UCSD-AML1 (cell line): ENCODE data around the gene CEACAM20.
"Not testable (repeated sequence)": the region's sequence is repeated elsewhere in the genome, so short reads cannot be mapped to it uniquely, and the experiment has no call there.

Source experiments
- DNase-seq: peaks from one replicate; lab custom pipeline; 2025; ENCODE audit not compliant: unreplicated experiment; lab: John Stamatoyannopoulos, UW

Gene CEACAM20

DNA sequence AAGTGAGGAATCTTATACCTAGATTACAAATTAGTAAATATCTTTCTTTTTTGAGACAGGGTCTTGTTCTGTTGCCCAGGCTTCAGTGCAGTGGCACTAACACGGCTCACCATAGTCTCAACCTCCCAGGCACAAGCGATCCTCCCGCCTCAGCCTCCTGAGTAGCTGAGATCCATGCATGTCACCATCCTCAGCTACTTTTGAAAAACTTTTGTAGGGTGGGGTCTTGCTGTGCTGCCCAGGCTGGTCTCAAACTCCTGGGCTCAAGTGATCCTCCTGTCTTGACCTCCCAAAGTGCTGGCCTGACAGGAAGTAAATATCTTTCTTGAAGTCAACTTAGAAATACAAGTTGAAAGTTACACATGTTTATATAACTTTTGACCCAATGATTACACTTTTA is 20.0 kb upstream of the CEACAM20 start:
- no peak for DNase-seq

DNA sequence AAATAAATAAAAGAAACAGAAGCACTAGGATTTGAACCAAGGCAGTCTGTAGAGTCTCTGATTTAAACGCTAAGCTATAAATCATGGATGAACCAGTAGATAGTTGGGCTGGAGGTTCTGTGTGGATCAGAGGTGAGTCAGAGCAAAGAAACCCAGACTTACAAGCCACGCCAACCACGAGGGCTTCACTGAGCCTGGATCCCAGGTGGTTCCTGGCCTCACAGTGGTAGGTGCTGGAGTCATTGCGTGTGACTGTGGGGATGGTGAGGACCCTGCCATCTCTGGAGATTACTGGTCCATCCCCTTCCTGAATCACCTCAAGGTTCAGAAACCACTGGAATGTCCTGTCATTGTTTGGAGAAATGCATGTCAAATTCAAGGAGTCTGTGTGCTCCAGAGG is 19.3 kb upstream of the CEACAM20 start:
- DNase-seq = no peak

DNA sequence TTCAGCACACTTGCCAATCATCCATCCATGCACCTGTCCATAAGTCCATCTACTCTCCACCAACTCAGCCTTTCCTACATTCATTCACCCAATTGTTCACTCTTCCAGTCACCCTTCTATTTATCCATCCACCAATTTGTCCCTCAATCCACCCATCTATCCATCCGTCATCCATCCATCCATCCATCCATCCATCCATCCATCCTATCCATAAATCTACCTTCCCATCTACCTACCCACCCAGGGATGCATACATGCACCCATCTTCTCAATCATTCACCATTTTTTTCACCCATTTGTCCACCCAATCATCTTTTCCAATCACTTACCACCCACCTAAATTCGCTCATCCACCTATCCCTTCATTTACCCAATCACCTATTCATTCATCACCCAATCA is 14.6 kb upstream of the CEACAM20 start:
- DNase-seq = no peak

DNA sequence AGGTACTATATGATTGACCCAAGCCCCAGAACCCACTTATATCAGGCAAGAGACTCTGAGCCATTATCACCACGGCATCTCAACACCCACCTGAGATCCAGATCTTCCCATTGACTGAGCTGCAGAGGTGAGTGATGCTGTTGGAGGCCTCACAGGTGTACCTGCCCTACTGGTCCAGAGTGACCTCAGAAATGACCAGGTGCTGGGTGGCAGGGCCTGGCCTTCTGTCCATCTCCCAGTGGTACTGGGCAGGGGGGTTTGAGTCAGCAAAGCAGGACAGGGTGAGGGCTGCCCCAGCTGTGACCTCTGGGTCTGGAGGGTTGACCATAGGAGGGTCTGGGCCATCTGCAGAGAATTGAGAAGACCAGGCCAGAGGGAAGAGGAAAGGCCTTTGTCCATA is 13.2 kb upstream of the CEACAM20 start:
- no peak for DNase-seq

DNA sequence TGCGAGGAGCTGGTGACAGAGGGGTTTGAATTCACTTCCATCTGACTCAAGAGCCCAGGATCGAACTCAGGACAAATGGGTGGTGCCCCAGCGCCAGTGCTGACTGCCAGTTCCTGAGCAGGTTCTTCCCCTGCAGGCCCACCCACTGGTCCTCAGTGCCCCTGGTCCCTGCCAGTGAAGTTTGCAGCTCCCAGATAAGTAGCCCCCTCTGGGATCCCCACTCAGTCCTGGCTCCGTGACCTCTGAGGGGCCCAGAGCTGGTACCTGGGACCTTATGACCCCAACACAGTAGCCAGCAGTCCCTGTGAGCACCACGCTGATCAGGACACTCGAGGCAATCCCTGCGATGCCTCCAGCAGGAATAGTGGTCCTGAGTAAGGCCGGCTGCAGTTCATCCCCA is 11.3 kb upstream of the CEACAM20 start:
- no peak for DNase-seq

DNA sequence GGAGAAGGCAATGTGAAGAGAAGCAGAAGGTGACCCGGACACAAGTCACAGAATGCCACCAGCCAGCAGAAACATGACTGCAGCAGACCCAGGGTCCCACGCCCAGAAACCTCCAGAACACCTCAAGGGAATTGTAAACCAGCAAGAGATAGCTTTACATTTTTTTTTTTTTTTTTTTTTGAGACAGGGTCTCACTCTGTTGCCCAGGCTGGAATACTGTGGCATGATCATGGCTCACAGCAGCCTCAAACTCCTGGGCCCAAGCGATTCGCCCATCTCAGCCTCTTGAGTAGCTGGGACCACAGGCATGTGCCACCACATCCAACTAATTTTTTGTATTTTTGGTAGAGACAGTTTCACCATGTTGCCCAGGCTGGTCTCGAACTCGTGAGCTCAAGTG is 10.5 kb upstream of the CEACAM20 start:
- no peak for DNase-seq

DNA sequence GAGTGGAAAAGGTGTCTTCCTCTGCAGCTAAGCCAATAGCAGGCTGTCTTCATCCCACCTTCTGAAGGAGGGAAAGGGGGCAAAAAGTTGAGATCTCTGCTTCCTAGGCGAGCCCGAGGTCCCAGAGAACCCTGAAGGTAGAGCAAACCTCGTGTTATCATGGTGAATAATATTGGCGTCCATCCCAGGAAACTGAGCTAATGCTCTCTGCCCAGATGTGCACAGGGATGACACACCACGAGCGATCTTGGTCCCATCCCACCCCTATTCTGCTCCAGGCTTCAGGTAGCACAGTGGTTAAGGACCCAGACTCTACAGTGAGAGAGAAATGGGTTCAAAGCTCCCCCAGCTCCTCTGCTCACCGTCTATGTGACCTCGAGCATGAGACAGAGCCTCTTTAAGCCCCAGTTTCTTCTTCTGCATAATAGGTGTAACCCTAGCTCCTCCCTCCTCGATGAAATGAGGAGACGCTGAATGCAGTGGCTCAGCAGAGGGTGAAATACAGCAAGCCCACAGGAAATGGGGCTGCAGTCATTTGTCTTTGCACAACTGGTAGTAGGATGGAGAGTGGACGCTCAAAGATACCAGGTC is 9.9 kb upstream of the CEACAM20 start:
- no peak for DNase-seq

DNA sequence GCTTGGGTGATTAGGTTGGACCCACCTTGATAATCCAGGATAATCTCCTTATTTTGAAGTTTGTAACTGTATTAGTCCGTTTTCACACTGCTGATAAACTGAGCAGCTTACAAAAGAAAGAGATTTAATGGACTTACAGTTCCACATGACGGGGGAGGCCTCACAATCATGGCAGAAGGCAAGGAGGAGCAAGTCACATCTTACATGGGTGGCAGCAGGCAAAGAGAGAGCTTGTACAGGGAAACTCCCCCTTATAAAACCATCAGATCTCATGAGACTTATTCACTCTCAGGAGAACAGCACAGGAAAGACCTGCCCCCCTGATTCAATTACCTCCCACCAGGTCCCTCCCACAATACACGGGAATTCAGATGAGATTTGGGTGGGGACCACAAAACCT is 5.9 kb upstream of the CEACAM20 start:
- DNase-seq = not testable (repeated sequence)

DNA sequence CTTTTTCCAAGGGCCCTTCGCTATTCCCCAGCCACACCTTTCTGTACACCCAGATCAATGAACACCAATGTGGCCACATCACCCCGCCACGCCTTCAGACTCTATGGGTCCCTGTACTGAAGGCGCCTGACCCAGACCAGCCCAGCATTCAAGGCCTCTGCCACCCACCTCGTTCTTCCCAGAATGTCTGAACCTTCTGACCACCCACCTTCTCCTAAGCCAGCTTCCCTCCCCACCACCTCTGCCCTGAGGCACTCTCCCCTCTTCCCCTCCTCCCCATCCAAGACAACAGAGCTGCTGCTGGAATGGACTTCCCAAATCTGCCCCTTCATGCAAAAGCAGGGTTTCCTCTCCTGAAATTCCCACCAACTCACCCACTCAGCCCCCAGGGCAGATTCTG is 3.3 kb upstream of the CEACAM20 start:
- no peak for DNase-seq

DNA sequence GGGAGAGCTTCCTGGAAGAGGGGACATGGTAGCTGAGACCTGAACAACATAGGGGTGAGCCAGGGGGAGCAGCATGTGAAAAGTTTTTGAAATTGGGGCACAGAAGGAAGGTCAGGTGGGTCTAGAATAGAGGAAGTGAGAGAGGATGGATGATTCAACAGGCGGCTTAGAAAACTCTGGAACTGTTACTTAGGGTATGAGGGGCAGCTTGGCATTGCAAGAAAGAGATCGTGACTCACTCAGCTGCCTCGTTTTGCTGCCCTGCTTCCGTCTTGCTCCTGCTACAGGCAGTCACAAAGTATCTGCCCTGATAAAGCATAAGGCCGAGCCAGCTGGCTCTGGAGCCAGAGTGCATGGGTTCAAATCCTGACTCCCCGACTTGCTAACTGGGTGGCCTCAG is 1.3 kb upstream of the CEACAM20 start:
- DNase-seq = no peak

DNA sequence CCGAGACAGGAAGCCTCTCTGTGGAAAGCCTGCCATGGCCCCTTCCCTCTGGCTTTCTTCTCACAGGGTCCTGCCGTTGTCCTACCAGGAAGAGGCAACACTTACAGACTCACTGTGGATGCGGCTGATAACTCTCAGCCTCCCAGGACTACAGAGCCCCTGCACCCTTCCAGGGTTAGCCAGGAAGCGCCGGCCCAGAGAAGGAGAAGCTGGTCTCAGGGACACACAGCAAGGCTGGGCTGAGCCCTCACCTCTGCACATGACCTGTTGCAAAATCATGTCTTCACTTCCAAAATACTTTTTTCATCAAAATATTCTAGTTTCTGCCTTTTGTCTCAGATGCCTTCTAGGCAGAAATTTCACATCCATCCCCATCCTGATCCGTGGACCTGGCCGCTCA is 1.9 kb downstream of the CEACAM20 start:
- no peak for DNase-seq

DNA sequence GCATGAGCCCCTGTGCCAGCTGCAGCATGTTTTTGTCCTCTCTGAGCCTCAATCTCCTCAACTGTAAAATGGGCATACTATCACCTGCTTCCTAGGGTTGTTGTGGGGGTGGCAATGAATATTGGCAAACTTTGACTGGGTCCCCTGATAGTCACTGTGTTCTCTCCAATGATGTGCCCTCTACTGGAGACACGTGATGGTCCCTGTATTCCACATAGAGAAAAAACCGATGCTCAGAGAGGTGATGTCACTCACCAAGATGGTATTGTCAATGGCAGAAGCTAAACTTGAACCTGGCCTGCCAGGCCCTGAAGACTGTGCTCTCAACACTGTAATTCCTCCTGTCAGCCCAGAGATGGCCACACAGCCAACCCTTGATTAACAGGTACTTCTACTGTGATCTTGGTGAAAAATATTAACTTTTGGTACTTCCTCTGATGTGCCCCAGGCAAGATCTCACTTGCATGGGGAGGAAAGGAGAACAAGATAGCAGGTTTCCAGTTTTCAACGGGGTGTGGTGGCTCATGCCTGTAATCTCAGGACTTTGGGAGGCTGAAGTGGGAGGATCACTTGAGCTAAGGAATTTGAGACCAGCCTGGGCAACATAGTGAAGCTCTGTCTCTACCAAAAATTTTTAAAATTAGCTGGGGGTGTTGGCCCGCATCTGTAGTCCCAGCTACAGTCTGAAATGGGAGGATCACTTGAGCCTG is 3.6 kb downstream of the CEACAM20 start:
- DNase-seq = no peak

DNA sequence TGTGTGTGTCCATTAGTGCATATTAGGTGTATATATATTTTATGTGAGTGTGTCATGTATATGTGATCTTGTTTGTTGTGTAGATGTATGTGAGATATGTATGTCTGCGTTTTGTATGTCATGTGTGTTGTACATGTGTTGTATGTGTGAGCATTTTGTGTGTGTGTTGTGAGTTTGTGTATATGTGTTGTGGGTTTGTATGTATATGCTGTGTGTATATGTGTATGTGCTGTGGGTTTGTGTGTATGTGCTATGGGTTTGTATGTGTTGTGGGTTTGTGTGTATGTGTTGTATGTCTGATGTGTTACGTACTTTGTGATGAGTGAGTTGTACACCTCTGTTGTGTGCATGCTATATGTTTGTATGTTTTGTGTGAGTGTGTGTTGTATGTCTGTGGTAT is 8.1 kb downstream of the CEACAM20 start:
- no peak for DNase-seq

DNA sequence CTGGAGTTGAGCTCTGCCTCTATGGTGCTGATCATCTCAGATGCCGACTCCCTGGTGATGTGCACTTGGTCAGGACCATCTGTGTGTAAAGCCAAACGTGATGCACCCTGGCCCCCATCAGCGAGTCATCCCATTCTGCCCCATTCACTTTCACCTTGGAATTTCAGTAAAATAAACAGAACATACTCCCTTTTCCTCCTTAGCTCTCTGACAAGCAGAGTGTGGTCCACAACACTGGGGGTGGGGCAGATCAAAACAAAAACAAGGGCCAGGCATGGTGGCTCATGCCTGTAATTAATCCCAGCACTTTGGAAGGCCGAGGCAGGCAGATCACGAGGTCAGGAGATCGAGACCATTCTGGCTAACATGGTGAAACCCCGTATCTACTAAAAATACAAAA is 12.3 kb downstream of the CEACAM20 start:
- no peak for DNase-seq

DNA sequence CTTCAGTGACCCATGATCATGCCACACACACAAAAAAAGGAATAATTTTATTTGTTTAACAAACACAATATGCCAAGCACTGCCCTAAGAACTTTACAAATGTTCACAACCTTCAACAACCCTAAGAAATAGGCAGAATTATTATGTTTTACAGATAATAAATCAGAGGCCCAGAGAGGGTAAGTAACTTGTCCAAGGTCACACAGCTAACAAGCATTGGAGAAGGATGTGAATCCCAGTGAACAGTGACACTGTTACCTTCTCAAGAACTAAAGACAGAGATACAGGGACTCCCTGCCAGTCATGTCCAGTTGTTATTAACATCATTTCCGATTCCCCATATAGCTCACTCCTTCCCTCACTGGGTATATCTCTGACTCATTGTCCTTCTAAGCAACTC is 13.6 kb downstream of the CEACAM20 start:
- DNase-seq = no peak

DNA sequence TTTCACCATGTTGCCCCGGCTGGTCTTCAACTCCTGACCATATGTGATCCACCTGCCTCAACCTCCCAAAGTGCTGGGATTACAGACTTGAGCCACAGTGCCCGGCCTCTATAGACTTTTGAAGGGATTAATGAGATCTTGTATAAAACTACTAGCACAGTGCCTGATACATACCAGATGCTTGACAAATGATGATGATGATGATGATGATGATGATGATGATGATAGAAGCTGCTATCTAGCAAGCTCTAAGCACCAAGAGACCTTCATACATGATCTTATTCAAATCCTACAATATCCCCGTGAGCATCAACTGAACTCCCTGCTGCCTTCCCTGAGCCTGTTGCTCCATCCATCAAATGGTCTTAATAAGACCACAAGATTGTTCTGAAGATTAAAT is 14.4 kb downstream of the CEACAM20 start:
- DNase-seq = no peak

DNA sequence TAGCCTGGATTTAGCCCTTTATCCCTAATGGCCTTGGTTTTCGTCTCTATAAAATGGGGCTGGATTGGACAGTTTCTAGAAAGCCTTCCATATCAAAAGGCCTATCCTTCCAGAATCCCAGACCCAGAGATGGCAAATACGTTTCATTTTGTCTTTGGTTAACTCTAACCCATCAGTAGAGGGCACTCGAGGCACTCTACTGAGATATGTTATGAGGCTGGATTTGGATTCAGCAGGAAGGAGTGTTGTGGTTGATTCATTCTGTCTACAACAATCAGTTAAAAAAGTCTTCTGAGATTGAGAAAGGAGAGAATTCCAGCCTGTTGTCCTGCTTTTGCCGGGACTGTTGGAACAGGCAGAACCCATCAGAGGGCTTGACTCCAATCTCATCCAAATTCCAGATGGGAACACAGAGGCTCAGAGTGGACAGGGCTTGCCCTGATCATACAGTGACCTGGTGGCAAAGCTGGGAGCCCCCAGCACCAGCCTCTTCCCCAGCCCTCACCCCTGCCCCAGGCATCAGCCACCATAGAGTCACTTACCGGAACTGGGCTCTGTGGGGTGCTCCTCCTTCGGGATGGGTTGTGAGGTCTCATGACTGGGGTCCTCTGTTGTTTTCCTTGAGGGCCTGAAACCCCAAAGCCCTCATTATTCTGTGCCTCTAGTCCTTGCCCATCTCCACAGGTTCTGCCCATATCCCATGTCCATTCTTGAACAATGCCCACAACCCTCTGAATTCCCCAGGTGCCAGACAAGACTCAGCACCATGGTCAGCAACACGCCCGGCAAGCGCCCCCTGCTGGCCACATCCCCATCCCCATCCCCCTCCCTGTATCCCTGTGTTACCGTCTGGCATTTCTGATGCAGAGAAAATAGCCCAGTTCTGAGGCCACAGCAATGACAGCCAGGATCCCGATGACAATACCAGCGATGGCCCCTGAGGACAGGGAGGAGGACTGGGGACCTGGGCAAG is 16.9 kb downstream of the CEACAM20 start:
- DNase-seq = peak; percentile 61

DNA sequence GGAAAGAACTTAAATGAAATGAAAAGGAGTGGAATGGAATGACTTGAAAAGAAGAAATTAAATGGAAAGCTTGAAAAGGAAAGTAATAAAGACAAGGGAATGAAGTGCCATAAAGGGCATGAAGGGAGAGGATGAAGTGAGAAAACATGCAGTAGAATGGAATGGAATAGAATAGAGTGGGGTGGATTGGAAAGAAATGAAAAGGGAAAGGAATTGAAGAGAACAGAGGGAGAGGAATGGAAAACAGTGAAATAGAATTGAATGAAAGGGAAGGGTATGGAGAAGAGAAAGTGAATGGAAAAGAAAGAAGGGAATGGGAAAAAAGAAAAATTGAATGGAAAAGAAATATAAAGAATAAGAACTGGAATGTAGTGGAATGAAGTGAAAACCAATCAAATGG is 20.0 kb downstream of the CEACAM20 start:
- DNase-seq = no peak

DNA sequence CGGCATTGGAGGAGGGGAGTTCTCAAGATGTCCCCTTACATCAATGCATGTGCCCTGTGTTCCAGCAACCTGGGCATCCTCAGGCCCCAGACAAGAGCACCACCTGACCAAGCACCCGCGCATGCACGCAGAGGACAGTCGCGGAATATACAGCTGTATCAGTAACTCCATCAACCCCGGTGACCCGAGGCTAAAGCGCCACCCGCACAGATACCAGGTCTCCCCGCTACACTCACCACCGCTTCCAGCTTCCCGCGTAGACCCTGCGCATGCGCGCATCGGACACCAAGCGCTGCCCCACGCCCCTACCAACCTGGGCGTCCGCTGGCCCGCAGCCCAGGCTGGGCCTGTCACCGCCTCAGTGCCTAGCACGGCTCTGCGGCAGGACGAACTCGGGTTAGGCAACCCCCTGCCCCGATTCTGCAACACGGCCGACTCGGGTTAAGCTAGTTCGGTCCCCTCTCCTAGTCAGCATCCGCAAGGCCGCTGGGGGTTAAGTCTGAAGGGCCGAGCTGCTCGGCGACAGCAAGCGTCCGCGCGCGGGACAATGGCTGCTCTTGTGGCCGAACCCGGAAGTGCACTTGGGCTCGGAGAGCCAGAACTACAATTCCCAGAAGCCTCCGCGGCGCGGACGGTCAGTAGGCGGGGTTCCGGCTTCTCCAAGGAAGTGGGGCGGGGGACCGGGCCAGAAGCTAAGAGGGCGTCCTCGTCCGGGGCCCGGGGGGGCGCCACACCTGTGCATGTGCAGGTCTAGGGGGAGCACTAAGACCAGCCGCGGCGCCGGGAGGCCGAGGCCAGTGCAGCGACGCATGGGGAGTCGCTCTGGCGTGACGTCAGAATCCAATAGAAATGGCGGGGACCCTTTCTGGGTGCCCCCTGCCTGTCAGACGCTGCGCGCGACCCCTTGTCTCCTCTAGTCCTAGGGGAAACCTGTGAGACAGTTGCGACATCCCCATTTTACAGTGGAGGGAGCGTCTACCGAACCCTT is 29.2 kb downstream of the CEACAM20 start, which contains the start of gene ZNF180:
TSS of gene ZNF180 (minus strand) at position 561 of the 988 bp plus-strand sequence. CDS start 3,188 bp downstream, outside the sequence.
- peak; percentile 96 for DNase-seq

DNA sequence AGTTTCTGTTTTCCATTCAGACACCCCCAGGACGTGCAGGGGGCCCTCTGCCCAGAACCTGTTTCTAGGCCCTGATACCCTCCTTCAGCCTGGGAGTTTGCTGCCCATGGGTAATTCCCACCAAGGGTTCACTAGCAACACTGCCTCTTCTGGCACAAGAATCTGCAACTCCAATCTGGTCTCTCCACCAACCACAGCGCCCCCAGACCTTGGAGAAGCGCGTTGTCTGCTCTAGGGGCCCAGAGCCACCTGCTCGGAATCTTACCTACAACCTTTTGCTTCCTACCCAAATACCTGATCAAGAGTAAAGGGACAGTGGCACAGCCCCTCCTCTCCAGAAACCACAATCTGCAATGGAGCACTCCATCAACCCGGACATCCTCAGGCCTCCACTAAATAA is 29.9 kb downstream of the CEACAM20 start:
- no peak for DNase-seq

DNA sequence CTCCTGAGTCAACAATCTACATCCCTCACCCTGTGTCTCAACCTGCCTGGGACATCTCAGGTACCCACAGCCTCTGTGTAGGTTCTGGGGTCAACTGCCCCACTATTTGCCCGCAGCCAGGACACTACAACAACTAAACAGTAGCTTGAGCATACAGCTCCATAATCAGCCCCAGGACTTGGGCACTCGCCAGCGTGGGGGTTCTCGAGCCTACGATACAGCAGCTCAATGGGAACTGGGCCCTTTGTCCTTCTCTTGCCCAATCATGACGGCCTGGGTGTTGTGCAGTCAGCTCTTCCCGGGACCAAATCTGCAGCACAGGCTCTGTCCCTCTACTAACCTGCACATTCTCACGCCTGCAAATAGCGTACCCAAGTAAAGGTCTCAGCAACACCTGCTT is 30.5 kb downstream of the CEACAM20 start:
- no peak for DNase-seq
